HG03354 (cell line): ENCODE measurements around the gene ATL2.
"Not testable (repeated sequence)": the region's sequence is repeated elsewhere in the genome, so short reads cannot be mapped to it uniquely, and the experiment has no call there.

Experiments used
- ATAC-seq: cut with Tn5 transposase; IDR thresholded peaks from one replicate; pipeline ENCODE4 v1.9.1; 2021; ENCODE audit warnings: mild to moderate bottlenecking; ENCODE audit not compliant: unreplicated experiment, poor library complexity, severe bottlenecking

Gene ATL2

GRCh38 chr2:38377050-38377828, at the start of gene ATL2:
Gene ATL2, minus strand, starts transcription at chr2:38377273. Its CDS starts 13 bp downstream, at chr2:38377260.
- peak; percentile 92 for ATAC-seq

- no peak for ATAC-seq
Measured at GRCh38 chr2:38423763-38424162, 46.7 kb upstream of the ATL2 start.

GRCh38 chr2:38421274-38422056, 44.4 kb upstream of the ATL2 start:
- no peak for ATAC-seq

GRCh38 chr2:38419499-38419898, 42.4 kb upstream of the ATL2 start:
- no peak for ATAC-seq

GRCh38 chr2:38418735-38419134, 41.7 kb upstream of the ATL2 start:
- no peak for ATAC-seq

- no peak for ATAC-seq
Measured at GRCh38 chr2:38417745-38418689, 40.9 kb upstream of the ATL2 start.

GRCh38 chr2:38416296-38417036, 39.4 kb upstream of the ATL2 start:
- ATAC-seq, result no peak

- no peak for ATAC-seq
Measured at GRCh38 chr2:38415728-38416291, 38.7 kb upstream of the ATL2 start.

GRCh38 chr2:38415023-38415422, 38.0 kb upstream of the ATL2 start:
- ATAC-seq, result no peak

GRCh38 chr2:38412235-38412871, 35.3 kb upstream of the ATL2 start:
- ATAC-seq, result not testable (repeated sequence)

- peak; percentile 81 for ATAC-seq
Measured at GRCh38 chr2:38409156-38410102, 32.4 kb upstream of the ATL2 start.

- ATAC-seq, result no peak
Measured at GRCh38 chr2:38407111-38407682, 30.1 kb upstream of the ATL2 start.

- ATAC-seq, result no peak
Measured at GRCh38 chr2:38406597-38407110, 29.6 kb upstream of the ATL2 start.

GRCh38 chr2:38405917-38406596, 29.0 kb upstream of the ATL2 start:
- no peak for ATAC-seq

GRCh38 chr2:38400513-38400912, 23.4 kb upstream of the ATL2 start:
- no peak for ATAC-seq

GRCh38 chr2:38398739-38399138, 21.7 kb upstream of the ATL2 start:
- no peak for ATAC-seq
